ENCODE data around the gene STYX. TPM values are rescaled to one million over a fixed set of nuclear protein-coding genes. Genes with fewer than 3 reads are reported as not detected.

The STYX gene
- total and polyA plus RNA-seq, 2 of the 8 experiments (the other 6 are each of a cell fraction or from before 2014, with no cell fraction given): 8.3 to 29.0 TPM

GRCh38 chr14:52693036-52693435 lies 36.9 kb upstream of the STYX start:
- no peak overlapping the region for H2AFZ ChIP-seq (ENCODE audit: low read length)
- no peak overlapping the region for H3K27ac ChIP-seq (ENCODE audit: low read depth, low read length)
- H3K4me3 ChIP-seq (ENCODE audit: extremely low read depth in 1 of 4, insufficient read depth in 2 of 4, low read depth in 3 of 4, low read length in 4 of 4): no peak overlapping the region
- H2BK120ac ChIP-seq (replicated peaks; ENCODE audit: low read depth, low read length): no peak overlapping the region
- H3K79me1 ChIP-seq (ENCODE audit: low read depth, low read length): no peaks in the 10 kb centered on the region
- H3K4me2 ChIP-seq (ENCODE audit: insufficient read depth in 1 of 2, low read depth in 2 of 2, low read length in 2 of 2): no peak overlapping the region
- H4K8ac ChIP-seq (ENCODE audit: extremely low read depth, insufficient read depth, low read length): no peak overlapping the region
- H2BK5ac ChIP-seq (ENCODE audit: low read depth, low read length): no peak overlapping the region
- H2BK15ac ChIP-seq (ENCODE audit: low read length): no peak overlapping the region
- H3K14ac ChIP-seq (ENCODE audit: insufficient read length): no peak overlapping the region
- no peaks in the 10 kb centered on the region for H3K27me3 ChIP-seq (replicated peaks in 1 of 4; ENCODE audit: control insufficient read depth in 3 of 4, extremely low read depth in 1 of 4, insufficient read depth in 3 of 4, low read length in 3 of 4)
- no peak overlapping the region for H4K5ac ChIP-seq (ENCODE audit: insufficient read length, low read depth, low read length)
- no peak overlapping the region for H4K91ac ChIP-seq (replicated peaks; ENCODE audit: insufficient read length, low read length)
- no peaks in the 10 kb centered on the region for H3K36me3 ChIP-seq (ENCODE audit: control insufficient read depth in 2 of 4, insufficient read depth in 4 of 4, low read length in 3 of 4)
- CTCF ChIA-PET (ENCODE audit: partially characterized antibody): no interaction called here
- peaks cover 6% of the 10 kb centered on the region; the same call in 1 of the 2 replicates for H3K23me2 ChIP-seq (ENCODE audit: low read depth, low read length)
- H4K20me1 ChIP-seq (replicated peaks in 1 of 2; ENCODE audit: control insufficient read depth in 1 of 2, insufficient read depth in 2 of 2, low read length in 2 of 2): peaks cover 0 to 8% of the 10 kb centered on the region in 2 experiments
- H3K56ac ChIP-seq (replicated peaks; ENCODE audit: insufficient read length, low read depth, low read length): no peak overlapping the region
- H3K79me2 ChIP-seq (ENCODE audit: control insufficient read depth in 1 of 2, insufficient read depth in 2 of 2, low read length in 2 of 2): peaks cover 0 to 58% of the 10 kb centered on the region in 2 experiments; a peak in 2 of 4 replicates
- peaks cover 0 to 3% (median 0%) of the 10 kb centered on the region in 4 experiments; a peak in 2 of 7 replicates for H3K4me1 ChIP-seq (replicated peaks in 1 of 4; ENCODE audit: control insufficient read depth in 3 of 4, insufficient read depth in 4 of 4, low read length in 3 of 4)
- H3K18ac ChIP-seq (ENCODE audit: extremely low read depth, low read length): no peak overlapping the region
- H3K23ac ChIP-seq (ENCODE audit: insufficient read length): no peak overlapping the region
- no peak overlapping the region for H2AK5ac ChIP-seq (ENCODE audit: low read depth, low read length)
- H3K9ac ChIP-seq (replicated peaks in 1 of 4; ENCODE audit: extremely low read depth in 1 of 4, low read depth in 3 of 4, low read length in 3 of 4): no peak overlapping the region
- no peak overlapping the region for H2BK12ac ChIP-seq (ENCODE audit: low read depth, low read length)
- no peaks in the 10 kb centered on the region for H3K9me3 ChIP-seq (ENCODE audit: insufficient read depth in 2 of 2, low read depth in 1 of 2, low read length in 1 of 2)
- 80% methylated on average over 3 of the region's 3 CpGs; no CpG with 5 or more reads in 1 of the 2 experiments for WGBS, 2 experiments (ENCODE audit: extremely low coverage in 1 of 2, insufficient coverage in 1 of 2, insufficient read length in 1 of 2, insufficient replicate concordance in 2 of 2, low coverage in 1 of 2, low lambda C conversion rate in 2 of 2, missing lambda C conversion rate in 1 of 2)
- POLR2A ChIA-PET (ENCODE audit: partially characterized antibody): interaction anchor here (1.3 to 1.9 kb wide), 2 partner anchors 13 to 15 kb away, joined by 4 to 6 read pairs; no protein-coding TSS in a partner anchor
- DNase-seq (ENCODE audit: low read depth in 1 of 2, low spot score in 2 of 2): no peak
- no peak overlapping the region for H2BK20ac ChIP-seq (ENCODE audit: low read length)
- FAIRE-seq: no peak
- no peak overlapping the region for H3K4ac ChIP-seq (replicated peaks; ENCODE audit: insufficient read length, low read depth, low read length)
- no peak for TF ChIP-seq TBP (IDR thresholded peaks at IDR 0.05; ENCODE audit: low read depth, low read length)
- no peak for TF ChIP-seq SIRT6 (IDR thresholded peaks at IDR 0.05; ENCODE audit: low read length)
- no peak for TF ChIP-seq SP1 (IDR thresholded peaks at IDR 0.05; ENCODE audit: low read depth, low read length)
- no peak for TF ChIP-seq SRF (IDR thresholded peaks at IDR 0.05; ENCODE audit: low read depth, low read length)
- TF ChIP-seq SIX5 (IDR thresholded peaks at IDR 0.05; ENCODE audit: low read depth, low read length): no peak
- TF ChIP-seq E2F6 (IDR thresholded peaks at IDR 0.05): no peak
- TF ChIP-seq HDAC2 (IDR thresholded peaks at IDR 0.05; ENCODE audit: borderline replicate concordance in 1 of 2, low read depth in 2 of 2, low read length in 2 of 2): no peak
- TF ChIP-seq BACH1 (IDR thresholded peaks at IDR 0.05; ENCODE audit: low read length): no peak
- TF ChIP-seq EZH2 (IDR thresholded peaks at IDR 0.05; ENCODE audit: low read depth, low read length, severe bottlenecking): no peak
- TF ChIP-seq RAD21 (IDR thresholded peaks at IDR 0.05 in 1 of 2, conservative IDR thresholded peaks at IDR 0.05 in 1 of 2; ENCODE audit: low read depth in 2 of 2, low read length in 2 of 2): no peak
- TF ChIP-seq CEBPB (IDR thresholded peaks at IDR 0.05; ENCODE audit: low read depth, low read length): no peak

Data from H1 (cell line).